GM19468 (cell line): ENCODE measurements around the gene EPO.

ENCODE experiments used
- ATAC-seq: cut with Tn5 transposase; IDR thresholded peaks from one replicate; pipeline ENCODE4 v1.9.1; 2021; ENCODE audit warnings: mild to moderate bottlenecking, moderate library complexity, moderate number of reproducible peaks; ENCODE audit not compliant: unreplicated experiment; ENCODE audit errors: extremely low read depth

The EPO gene

DNA sequence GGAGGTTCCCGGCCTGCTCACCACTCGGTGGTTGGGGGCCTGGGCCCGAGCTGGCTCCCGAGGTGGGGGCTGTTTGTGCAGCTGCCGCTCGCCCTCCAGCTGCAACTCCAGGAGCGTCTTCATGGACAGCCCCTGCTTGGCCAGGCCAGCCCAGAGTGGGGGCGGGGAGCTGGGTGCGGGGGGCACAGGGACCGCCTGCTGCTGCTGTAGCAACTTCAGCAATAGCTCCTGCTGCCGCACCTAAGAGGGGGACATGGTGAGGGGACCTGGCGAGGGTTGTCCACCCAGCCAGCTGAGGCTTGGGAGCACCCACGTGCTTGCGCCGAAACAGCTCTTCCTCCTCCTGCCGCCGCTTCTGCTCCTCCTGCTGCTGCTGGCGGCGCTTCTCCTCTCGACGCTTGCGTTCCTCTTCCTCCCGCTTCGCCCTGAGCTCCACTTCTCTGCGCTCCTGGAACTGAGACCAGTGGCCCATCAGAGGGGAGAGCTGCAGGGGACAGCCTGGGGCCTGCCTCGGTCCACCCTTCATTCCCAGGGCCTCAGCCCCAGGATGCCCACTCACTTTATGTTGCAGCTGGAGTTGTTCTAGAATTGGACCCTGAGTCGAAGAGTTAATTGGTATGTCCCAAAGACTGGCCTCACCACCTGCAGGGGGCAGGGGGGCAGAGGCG, 37.1 kb upstream of the EPO start:
- no peak for ATAC-seq

DNA sequence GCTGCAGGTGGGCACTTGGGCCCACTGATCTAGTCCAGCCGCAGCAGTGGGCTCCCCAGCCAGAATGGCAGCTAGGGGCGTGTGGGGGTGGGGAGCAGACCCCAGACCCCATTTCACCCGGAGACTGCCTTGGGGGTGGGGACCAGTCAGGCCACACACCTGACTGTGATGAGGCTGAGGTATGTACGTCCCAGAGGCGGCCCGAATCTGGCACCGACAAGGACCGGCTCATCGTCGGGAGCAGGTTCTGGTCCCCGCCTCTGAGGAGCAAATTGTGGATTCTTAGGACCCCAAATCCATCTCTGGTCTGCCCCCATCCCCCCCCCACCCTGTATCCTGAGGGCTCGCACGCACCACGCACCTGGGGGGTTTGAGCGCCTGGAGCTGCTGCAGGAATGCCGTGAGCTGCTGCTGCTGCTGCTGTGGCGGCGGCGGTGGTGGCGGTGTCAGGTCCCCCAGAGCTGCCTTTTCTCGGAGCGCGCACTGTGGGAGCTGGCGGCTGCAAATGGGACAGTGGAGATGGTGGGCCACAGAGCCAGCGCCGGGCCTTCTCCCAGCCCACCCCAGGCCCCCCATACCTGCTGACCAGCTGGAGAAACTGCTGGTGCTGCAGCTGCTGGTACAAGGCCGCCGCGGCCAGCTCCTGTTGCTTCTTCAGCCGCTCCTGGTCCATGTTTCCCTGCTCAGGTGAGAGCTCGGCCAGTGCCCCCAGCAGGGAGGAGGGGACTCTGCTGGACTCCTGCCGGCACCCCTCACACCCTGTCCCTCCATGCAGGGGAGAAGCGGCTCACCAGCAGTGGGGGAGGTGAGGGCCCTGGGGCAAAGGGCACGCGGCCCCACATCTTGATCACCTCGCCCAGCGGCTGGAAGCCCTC, 36.4 kb upstream of the EPO start:
- ATAC-seq, result no peak

DNA sequence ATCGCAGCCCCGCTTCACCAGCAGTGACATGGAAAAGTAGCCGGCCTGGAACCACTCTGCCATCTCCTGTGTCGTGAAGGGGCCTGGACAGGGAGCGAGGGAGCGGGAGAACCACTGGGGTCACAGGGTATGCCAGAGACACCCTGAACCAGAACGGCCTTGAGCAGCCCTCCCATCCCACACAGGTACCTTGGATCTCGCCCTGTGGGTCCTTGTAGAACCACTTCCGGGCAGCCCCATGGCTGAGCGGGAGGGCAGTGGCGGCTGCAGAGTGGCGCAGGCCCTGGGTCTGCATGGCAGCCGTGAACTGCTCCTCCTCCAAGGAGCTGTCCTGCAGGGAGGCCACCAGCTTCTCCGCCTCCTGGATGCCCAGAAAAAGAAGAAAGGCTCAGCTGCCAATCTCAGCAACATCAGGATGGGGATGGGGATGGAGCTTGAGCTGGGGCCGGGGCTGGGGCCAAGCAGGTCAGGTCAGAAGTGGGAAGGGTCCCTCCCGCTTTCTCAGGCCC, 35.7 kb upstream of the EPO start:
- no peak for ATAC-seq

DNA sequence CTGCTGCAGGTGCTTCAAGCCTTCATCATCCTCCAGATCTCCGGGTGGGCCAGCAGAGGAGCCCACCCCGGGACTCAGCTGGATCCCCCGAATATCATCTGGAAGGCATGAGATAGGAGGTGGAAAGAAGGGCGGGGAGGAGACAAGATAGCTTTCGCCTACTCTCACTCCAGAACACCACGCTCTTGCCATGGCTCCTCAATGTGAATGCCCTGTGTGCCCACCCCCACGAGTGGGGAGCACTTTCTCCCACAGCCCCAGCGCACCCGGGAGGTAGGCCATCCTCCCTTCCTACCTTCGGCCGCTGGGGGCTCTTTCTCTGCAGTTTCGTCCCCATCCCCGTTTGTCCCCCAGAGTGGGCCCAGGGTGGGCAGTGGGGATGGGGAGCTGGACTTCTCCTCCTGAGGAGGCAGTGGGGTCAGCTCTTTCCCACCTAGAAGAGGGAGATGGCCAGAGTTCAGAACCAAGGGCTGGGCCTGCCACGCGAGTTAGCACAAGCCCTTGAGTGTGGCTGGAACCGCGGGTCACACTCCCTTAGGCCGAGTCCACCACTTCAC, 35.1 kb upstream of the EPO start:
- no peak for ATAC-seq

DNA sequence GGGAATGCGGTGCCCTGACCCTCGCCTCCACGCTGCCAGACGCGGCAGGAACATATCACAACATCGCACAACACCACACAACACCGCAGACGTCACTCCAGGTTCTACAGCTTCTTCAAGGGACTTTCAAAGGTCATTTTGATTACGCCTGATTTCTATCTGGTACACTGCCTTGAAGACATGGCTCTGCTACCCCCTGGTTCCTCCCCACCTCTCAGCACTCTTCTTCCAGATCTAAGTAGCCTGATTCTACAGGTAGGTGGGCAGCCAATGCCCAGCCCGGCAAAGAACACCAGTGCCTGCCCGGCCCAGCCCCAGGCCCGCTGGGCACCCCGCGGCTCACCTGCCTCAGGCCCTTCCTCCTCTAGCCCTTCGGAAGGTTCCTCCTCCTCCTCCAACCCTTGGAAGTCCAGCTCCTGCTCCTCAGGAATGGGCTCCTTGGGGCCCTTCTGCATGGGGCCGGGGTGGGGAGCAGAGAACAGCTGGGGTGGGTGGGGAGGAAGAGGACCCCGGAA, 34.6 kb upstream of the EPO start:
- no peak for ATAC-seq

DNA sequence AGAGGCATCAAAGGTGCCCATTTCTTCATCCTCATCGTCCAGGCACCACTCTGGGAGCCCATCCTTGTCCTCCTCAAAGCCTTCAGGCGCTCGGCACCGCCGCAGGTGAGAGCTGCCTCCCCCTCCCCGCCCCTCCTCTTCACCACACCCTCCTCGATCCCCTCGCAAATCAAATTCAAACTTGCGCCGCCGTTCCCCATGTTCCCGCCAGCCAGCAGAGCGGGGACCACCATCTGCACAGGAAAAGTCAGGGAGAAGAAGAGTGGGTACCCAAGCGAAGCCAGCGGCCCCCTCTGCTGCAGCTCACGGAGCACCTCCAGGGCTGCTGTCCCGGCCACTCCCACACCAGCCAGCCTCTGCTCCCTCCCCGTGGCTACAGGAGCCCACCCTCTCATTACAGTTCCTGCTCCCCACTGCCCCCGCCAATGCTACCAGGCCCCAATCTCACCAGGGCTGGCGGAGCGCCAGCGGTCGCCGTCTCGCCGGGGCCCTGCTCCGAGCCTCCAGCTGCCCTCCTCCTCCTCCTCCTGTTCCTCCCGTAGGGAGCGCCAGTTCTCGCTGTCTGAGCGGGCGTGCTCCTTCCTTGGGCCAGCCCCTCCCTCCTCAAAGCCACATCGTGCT, 34.0 kb upstream of the EPO start:
- ATAC-seq, result no peak

DNA sequence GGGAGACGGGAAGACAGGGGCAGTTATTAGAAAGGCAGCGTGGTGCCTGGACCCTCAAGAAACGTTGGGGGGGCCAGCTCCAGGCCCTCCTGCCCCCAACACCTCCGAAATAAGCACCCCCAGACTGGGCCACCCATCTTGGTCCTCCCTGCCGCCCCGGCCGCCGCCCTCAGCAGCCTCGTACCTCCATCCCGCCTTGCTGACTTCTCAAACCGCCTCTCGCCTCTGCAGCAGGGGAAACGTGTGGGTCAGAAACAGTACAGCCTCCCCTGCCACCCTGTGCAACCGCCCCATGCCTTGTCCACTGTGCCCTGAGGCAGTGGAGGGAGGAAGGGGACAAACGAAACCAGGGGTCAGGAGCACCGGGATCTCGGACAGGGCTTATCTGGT, 33.5 kb upstream of the EPO start:
- no peak for ATAC-seq

DNA sequence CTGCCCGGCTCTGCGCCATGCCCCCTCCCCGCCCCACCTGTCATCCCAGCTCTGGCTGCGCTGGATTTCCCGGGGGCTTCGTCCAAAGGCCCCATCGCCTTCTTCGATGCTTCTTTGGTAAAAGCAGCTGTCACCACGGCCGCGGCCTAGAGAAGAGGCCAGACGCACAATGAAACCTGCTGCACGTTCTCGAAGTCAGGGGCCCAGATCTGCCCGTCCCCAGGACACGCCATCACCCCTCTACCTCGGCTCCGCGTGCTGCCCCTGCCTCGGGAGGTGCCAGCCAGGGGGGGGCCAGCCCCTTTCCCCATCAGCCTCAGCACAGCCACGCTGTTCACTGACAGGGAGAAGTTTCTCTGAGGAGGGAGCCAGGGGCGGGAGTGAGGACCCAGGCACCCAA, 33.0 kb upstream of the EPO start:
- ATAC-seq, result no peak

DNA sequence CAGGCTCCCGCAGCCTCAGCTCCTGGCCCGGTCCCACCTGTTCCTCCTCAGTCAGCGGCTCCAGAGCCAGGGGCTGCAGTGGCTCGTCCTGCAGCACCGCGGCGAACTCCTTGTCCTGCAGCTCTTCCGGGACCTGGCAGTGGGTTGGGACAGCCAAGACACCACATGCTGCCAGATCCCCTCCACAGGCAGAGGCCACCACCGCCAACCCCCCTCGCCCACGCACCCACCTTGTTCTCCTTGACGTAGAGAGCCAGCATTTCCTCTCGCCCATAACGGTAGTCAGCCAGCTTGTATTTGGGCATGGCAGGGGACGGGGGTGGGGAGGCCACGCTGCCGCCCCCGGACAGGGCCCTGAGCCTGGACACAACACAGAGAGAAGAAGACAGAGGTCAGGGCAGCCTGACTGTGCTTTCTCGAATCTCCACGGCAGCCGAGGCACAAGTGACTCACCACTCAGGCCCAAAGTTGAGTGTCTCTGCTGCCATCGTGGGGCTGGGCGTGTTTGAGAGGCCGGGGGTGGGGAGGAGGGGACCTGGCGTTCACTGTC, 32.4 kb upstream of the EPO start:
- ATAC-seq, result no peak

DNA sequence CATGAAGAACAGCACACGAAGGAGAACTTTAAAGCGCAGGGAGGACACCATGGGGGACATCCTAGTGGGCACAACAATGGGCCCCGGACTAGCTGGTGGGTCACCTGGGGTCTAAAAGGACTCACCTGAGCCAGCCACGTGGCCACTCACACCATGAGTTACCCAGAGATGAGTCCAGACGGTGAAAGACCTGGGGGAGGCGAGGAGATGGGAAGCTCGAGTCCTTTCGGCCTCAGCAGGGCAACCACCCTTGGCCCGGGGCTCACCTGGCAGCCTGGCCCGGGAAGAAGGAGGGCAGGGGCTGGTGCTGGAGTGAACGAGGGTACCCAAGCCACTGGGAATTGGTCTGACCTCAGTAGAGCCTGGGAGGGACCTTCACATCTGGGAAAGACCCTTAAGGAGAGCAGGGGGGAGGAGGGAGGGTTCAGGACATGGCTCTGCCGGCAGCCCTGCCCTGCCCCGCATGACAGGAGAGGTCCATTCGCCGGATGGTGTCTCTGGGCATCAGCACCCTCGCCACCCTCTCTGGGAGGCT, 31.9 kb upstream of the EPO start:
- ATAC-seq, result no peak

DNA sequence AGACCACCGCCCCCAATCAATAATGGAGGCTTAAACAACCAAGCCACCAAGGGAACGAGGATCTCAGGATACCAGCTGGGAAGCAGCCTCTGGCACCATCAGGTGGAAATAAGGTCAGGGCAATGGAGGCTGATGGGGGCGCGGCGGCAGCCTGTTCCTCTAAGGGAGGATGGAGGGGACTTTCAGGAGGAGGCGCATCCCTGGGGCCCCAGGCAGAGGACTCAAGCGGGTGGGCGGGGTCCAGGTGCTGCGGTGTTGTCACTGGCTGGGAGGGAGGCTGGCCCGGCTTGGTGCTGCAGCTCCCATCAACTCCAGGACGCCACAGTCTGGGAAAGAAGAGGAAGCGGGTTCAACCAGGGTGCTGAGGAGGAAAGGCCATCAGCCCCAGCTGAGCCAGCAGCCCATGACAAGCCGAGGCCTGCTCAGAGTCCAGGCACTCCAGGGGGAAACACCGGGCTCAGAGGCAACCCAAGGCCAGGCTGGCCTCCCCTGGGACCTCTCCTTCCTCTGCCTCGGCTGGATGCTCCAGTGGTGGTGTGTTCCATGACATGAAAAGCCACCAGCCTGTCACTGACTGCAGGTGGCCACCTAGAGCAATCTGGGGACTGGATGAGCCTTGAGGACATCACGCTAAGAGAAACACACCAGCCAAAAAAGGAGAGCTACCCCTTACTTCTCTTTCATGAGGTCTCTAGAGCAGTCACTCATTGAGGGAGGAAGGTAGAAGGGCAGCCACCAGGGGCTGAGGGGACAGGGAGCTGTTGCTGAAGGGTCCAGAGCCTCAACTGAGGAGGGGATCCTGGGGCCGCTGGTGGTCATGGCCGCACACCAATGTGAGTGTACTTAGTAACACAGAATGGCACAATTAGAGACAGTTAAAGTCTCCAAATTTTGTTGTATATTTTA, 30.8 kb upstream of the EPO start:
- ATAC-seq, result no peak

DNA sequence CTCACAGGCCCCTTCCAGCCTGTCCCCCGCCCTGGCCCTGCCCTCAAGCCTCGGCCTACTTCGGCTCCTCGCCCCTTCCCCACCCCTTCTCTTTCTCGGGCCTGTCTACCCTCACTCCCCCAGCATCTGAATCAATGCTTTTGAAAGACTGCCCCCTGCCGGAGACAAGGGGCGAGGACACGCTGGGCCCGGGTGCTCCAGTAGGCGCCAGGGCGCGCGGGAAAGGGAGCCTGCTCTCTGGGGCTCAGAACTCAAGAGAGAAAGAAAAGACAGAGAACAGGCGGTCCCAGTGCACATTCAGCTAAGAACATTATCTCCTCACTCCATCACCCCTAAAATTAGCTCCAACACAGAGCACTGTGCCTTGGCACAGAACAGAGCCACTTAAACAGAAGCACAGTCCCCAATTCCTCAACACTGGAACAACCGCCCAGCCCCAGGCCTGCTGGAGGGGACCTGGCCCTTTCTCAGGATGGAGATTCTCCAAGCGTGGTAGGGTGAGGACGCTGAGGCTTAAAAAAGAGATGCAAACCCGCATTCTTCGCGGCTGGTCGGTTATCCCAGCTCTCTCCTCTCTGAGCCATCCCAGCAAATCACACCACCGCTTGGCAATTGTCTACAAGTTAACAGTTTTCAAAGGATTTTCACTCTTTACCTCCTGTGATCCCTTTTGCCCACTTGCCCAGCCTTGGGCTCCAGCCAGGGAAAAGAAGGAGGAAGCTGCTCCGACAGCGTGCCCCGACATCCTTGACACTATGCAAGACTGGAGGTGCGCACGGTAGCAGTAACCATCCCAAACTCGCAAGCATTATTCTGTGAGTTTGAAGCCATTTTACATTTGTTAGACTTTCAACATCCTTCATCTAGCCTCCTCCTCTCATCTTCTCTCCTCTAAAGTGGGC, 28.3 kb upstream of the EPO start:
- no peak for ATAC-seq

DNA sequence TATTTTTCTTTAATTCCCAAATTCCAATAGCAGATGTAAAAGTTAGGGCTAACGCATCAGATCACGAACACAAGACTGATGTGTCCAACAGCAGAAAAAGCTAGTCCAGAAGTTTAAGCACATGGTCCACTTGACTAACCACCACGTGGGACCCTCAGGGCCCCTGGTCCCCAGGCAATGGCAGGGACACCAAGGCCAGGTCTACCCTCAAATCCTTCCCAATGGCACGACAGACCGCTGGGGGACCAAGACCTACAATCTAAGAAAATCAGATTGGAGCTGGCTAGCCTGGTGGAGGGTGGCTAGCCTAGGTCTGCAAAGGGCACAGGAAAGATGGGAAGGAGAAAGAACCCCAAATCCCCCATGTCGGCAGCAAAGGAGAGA, 27.7 kb upstream of the EPO start:
- no peak for ATAC-seq

DNA sequence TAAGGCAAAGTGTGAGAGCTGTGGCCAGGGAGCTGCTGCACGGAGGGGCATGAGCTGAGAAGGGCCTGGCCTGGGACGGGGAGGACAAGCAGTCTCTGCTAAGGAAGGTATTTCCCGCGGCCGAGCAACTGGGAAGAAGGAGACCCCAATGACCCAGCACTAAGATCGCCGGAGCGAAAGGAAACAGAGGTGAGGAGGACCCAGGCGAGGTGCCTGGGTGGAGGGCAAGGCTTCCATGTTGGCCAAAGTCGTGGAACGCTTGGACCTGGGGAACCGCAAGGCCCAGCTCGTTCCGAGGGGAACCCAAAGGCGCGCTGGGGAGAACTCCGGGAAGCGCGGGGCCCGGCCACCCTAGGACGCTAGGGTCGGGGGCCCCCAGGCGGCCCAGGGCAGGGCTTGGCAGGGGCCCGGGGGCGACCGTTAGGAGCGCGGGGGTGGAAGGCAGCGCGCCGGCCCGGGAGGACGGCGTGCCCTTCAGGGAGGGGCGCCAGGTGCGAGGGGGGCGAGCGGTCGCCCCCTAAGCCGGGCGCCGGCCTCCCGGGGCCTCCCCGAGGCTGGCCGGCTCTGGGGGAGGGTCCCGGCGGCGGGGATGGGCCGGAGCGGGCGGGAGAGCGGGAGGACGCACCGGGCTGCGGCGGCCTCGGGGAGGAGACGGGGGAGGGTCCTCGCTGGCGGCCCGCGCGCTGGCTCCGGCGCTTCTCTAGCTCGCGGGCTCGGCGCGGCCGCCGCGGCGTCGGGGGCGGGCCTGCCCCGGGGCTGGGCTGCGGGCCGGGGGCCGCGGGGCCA, 26.8 kb upstream of the EPO start:
- no peak for ATAC-seq

DNA sequence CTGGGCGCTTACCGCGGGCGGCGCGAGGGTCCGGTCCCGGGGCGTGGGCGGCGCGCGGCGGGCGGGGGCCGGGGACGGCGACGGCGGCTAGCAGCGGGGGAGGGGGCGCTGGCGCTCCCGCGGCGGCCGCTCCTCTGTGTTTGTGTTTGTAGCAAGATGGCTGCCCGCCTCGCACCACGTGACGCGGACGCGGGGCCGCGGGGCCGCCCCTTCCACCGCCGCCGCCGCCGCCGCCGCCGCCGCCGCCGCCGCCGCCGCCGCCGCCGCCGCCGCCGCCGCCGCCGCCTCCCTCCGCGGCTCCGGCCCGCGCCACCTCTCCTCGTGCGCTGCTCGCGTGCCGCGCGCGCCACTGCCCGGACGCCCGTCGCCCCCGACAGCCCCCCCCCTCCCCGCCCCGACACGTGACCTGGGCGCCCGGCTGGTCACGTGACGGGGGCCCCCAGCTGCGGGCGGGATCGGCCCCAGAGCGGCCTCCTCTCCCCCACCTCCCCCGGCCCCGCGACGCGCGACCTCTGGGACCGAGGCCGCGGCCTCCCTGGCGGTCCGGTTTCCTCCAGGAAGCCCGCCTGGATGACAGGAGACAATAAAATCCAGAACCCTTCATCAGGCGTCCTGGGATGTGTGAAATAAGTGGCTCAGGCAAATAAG, 26.0 kb upstream of the EPO start, which contains the start of gene GIGYF1:
Gene GIGYF1, minus strand, starts transcription at position 153 of the 648 bp plus-strand sequence. CDS start 6,012 bp downstream, outside the sequence.
- no peak for ATAC-seq

DNA sequence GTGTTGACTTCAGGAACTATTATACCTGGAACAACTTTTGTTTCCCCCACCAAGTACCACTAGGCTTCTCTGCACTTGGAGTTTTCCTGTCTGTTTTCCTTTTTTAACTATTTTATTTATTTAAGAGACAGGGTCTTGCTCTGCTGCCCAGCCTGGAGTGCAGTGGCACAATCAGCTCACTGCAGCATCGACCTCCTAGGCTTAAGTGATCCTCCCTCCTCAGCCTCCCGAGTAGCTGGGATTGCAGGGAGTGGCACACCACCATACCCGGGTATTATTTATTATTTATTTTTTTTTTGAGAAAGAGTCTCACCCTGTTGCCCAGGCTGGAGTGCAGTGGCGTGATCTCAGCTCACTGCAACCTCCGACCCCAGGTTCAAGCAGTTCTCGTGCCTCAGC, 24.1 kb upstream of the EPO start:
- no peak for ATAC-seq

DNA sequence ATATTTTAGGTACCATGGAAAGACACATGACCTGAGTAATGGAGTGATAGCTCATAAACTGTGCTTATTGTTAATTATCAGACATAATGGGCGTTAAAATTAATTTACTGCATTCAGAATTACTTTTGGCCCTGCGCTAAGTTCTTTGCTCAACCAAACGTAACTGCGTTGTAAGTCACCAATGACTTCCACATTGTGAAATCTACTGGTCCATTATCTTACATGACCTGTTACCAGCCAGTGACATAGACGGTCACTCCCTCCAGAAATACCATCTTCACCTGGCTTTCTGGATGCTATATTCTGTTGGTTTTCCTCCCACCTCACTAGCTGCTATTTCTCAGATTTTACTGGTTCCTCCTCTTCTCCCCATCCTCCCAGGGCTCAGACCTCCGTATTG, 21.2 kb upstream of the EPO start:
- no peak for ATAC-seq
